Sciatic nerve (tissue), 2 donors: ENCODE measurements around the gene CST6. TPM values are rescaled to one million over a fixed set of nuclear protein-coding genes. Genes with fewer than 3 reads are reported as not detected.

Source experiments
- ATAC-seq: fragments of 200-7000 bp; cut with Tn5 transposase; one replicate; pipeline ENCODE4 v1.9.1; 2020; ENCODE audit warnings: mild to moderate bottlenecking, moderate library complexity
- DNase-seq: peaks from one replicate; pipeline ENCODE4 v3.0.0-alpha.2; 2020; ENCODE audit warnings: low spot score
- intact Hi-C: fragments of 100-400 bp; cut with DNase I; formaldehyde crosslinking; loops from one replicate; pipeline ENCODE4 v1.14.2; 2022
- total RNA-seq: library from RNA; stranded (reverse); fragmentation: NEBNext Ultra II Directional; extraction: Animal tissue kit (Norgen Biotek cat#: 25700); gene quantifications from one replicate; pipeline ENCODE4 v1.2.1, GENCODE V29; 2021
- donor health status: DM: no; HTN: no; CAD: no.
- donor health status: DM: no; HTN: no; CAD: no.

CST6 gene
- total RNA-seq, 1 donor from 2014 or later = 0.80 TPM

GRCh38 chr11:66036334-66036710 is 24.5 kb downstream of the CST6 start:
- DNase-seq (no peak), ATAC-seq (no peak)
- intact Hi-C loops = no loop called here

- DNase-seq = no peak
- intact Hi-C loops = no loop called here
- no peak for ATAC-seq
Observed at GRCh38 chr11:66037327-66037726, 25.5 kb downstream of the CST6 start.

- ATAC-seq = no peak
- intact Hi-C loops = no loop called here
- DNase-seq = no peak
Observed at GRCh38 chr11:66039765-66040164, 28.0 kb downstream of the CST6 start.

GRCh38 chr11:66042227-66042995 is 30.6 kb downstream of the CST6 start:
- no peak for ATAC-seq
- intact Hi-C loops = no loop called here
- DNase-seq = no peak

- DNase-seq (no peak), ATAC-seq (no peak)
- intact Hi-C loops = no loop called here
Observed at GRCh38 chr11:66042996-66043906, 31.4 kb downstream of the CST6 start.

- peak; percentile 7 for ATAC-seq
- no peak for DNase-seq
- intact Hi-C loops = no loop called here
Observed at GRCh38 chr11:66044757-66045156, 32.9 kb downstream of the CST6 start.

GRCh38 chr11:66045177-66045639 is 33.4 kb downstream of the CST6 start:
- ATAC-seq (peak; percentile 80), DNase-seq (peak; percentile 90)
- intact Hi-C loops = no loop called here

GRCh38 chr11:66046901-66047300 is 35.1 kb downstream of the CST6 start:
- intact Hi-C loops = no loop called here
- ATAC-seq (no peak), DNase-seq (no peak)

- DNase-seq = no peak
- intact Hi-C loops = no loop called here
- ATAC-seq = no peak
Observed at GRCh38 chr11:66047541-66048365, 35.9 kb downstream of the CST6 start.

GRCh38 chr11:66048547-66049323 is 36.9 kb downstream of the CST6 start, which contains the start of gene GAL3ST3:
GAL3ST3 (minus strand) TSS chr11:66049161; CDS start chr11:66045415, 3,746 bp downstream.
- ATAC-seq (no peak), DNase-seq (no peak)
- intact Hi-C loops = no loop called here

- no peak for ATAC-seq
- intact Hi-C loops = no loop called here
- no peak for DNase-seq
Observed at GRCh38 chr11:66050581-66051231, 38.9 kb downstream of the CST6 start.

GRCh38 chr11:66051371-66051765 is 39.6 kb downstream of the CST6 start:
- intact Hi-C loops = no loop called here
- no peak for ATAC-seq
- no peak for DNase-seq

GRCh38 chr11:66051766-66052663 is 40.2 kb downstream of the CST6 start, which contains the start of gene SF3B2:
SF3B2 (plus strand) TSS chr11:66052364; CDS start chr11:66052385, 21 bp downstream.
- DNase-seq (peak; percentile 97), ATAC-seq (peak; percentile 99)
- intact Hi-C loops = no loop called here

- intact Hi-C loops = no loop called here
Observed at GRCh38 chr11:66052664-66052982, 40.8 kb downstream of the CST6 start.

GRCh38 chr11:66055021-66055420 is 43.2 kb downstream of the CST6 start:
- intact Hi-C loops = no loop called here
- ATAC-seq (no peak), DNase-seq (no peak)

More at GRCh38 chr11:66052664-66052982, 40.8 kb downstream of the CST6 start:
- no peak for DNase-seq
- no peak for ATAC-seq

- DNase-seq (no peak), ATAC-seq (no peak)
- intact Hi-C loops = no loop called here
Observed at GRCh38 chr11:66056501-66056900, 44.7 kb downstream of the CST6 start.
